Superior temporal gyrus (tissue), 1 donor: ENCODE data around the gene ZMIZ1.

Experiments used
- DNase-seq: peaks from one replicate; pipeline ENCODE4 v3.0.0-alpha.2; 2016; ENCODE audit errors: extremely low spot score

Gene ZMIZ1

DNA sequence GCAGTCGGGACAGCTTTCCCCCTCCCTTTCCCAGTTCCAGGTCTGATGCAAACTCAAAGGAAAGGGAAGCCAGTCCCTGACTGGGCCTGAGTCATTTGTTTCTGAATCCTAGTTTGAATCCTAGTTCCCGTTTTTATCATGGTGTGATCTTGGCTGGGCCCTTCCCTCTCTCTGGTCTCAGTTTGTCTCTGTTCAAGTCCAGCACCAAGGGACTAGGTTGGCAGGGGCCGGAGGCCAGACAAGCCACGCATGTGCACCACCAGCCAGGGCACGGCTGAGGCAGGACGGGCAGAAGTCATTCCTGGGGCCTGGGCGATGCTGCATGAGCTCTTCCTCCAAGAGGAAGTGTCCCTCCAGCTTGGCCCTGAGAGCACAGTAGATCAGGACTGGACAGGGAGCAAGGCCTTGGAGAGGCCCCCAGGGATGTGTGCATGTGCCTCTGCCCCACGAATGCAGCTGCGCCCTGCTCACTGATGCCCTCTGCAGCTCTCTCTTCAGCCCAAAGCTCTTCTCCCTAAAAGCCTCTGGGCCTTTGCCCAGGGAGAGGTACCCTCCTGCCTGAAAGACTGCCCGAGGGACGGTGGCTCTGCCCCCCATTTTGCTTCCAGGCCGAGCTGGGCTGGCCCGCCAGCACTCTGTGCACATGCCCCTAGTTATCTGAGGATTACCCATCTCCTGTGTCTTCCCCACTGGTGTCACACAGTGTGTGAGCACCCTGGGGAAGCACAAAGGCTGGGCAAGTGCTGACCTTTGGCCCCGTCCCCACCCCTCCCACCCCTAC, 86.7 kb downstream of the ZMIZ1 start:
- DNase-seq, result no peak

DNA sequence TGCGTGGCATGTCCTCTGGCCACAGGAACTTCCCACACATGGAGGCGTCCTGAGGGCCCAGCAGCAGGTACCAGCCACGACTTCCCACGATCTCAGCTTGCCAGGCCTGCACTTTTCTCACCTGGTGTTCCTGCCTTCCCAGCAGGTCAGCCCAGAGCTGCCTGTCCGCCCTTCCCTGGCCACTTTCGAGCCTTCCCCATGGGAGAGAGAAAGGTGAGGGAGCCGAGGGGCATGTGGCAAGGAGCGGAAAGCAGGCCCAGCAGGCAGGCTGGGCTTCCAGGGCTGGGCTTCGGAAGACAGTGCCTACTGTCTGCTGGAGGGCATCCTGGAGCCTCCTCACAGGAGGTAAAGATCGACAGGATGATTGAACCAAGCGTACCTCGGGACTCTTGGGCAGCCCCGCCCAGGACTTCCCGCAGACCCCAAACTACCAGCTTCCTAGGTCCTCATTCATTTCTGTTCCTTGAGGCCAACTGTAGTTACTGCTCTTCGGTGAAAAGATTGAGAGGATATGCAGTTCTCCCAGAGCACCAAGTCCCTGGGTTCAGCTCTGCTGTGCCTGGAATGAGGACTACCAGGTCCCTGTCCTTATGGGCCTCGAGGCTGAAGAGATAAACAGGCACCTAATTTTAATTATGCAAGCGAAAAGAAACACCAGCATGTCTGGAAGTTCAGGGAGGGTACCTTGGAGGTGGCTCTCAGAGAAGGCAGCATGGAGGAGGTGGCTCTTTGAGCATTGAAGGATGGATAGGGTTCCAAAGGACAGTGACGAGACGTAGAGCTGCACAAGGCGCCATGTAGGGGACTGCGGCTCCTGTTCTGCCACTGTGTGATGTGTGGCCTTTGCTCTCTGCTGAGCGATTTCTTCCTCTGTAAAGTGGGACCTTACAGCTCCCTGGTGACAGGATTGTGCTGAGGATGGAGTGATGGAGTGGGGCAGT, 87.8 kb downstream of the ZMIZ1 start:
- DNase-seq, result no peak

DNA sequence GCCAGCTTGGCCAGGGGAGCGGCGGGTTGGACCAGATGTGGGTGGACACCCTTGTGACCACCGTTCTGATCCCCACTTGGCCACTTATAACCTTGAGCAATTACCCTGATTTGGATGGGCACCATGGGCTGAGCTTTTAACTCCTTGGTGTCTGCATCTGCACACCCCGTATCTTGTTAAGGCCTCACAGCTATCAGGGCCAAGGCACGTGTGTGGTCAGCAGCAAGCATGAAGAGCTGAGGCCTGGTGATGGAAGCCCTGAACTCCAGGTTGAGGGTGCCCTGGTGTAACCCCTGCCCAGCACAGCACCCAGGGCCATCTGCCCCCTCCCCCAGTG, 89.2 kb downstream of the ZMIZ1 start:
- DNase-seq, result no peak

DNA sequence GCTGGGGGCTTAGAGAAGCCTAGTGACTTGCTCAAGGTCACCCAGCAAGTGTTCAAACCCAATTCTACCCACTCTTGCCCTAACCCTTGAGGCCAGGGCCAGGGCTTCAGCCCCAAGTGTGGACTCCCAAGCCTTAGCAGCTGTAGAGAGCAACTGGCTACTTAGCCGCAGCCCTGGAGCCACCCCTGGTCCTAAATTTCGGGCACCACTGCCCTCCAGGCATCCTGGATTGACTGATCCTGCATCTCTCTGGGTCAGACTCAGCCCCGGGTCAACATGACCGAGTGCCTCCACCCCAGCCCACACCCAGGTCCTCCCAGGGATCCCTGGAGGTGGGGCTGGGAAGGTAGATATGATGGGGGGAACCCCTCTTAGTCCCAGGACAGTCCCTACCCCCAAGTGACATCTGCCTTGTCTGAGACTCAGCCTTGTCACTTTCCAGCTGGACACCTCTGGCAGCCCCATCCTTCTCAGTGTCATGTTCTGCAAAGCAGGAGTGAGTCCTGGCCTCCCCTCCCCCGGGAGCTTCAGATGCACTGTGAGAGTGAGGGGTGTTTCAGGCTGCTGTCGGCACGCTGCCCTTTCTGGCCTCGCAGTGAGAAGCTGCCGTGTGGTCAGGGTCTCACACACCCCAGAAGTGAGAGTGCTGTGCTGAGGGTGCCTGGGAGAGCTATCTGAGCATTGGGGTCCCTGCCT, 89.8 kb downstream of the ZMIZ1 start:
- DNase-seq, result no peak

DNA sequence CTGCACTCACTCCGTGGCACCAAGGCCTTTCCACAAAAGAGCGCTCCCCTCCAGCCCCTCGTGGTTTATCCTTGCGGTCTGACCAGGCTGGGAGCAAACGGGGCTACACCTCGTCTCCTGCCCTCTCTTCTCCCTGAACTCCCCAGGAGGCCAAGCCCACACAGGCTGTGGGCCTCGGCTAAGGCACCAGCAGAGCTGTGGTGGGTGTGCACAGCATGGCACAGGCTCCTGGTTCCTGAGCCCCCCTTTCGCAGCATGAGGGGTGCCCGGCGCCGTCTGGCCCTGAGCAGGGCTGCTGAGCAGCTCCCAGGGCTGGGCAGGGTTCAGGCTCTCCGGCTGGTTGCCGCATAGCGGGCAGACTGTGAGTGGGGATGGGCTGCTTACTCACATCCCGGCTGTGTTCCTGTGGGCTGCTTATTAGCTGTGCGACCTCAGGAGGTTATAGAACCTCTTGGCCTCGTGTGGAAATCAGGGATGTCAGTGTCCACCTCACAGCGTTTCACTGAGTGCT, 90.4 kb downstream of the ZMIZ1 start:
- DNase-seq, result no peak

DNA sequence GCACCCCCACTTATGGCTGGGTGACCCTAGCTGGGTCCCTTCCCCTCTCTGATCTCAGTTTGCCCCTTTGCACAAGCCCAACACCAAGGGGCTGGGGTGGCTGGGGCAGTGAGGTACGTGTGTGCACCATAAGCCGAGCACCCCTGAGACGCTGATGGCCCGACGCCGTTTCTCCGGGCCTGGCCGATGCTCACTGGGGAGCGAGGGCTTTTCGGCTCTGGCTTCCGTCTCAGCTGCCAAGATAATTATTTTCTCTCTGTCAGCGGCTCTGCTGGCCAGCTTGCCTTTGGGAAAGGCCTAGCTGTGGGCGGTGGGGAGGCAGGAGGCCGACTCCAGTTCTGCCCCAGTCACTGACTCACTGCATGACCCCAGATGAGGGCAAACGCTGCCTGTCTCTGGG, 91.0 kb downstream of the ZMIZ1 start:
- no peak for DNase-seq

DNA sequence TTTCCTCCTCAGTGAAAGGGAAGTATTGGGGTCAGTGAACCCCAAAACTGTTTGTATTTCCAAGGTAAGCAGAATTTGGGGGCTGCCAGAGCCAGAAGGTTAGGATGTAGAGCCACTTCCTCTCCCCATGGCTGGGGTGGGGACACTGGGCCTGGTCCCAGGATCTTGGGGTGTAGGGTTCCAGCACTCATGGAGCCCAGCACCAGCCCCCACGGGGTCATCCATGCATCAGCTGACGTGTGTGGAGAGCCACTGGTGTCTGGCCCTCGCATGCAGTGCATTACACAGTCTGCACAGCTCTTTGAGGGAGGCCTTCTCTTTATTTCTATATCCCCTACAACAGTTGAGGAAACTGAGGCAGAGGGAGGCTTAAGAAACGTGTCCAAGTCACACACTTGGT, 91.4 kb downstream of the ZMIZ1 start:
- DNase-seq, result no peak

DNA sequence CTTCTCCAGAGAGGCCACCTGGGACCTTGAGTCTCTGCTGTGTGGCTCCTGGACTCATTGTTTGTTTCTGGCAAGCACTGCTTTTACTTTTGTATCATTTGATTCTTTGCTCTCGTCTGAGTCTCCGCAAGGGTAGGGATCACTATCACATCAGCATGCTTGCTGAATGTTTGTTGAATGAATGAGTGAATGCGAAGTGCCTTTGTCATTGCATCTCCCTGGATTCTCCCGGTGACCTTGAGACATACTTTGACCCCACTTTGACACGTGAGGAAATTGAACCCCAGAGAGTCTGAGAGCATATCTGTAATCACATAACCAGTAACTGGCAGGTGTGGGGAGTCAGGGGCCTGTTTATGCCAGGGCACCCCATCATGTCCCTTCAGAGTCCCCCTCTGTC, 92.8 kb downstream of the ZMIZ1 start:
- no peak for DNase-seq

DNA sequence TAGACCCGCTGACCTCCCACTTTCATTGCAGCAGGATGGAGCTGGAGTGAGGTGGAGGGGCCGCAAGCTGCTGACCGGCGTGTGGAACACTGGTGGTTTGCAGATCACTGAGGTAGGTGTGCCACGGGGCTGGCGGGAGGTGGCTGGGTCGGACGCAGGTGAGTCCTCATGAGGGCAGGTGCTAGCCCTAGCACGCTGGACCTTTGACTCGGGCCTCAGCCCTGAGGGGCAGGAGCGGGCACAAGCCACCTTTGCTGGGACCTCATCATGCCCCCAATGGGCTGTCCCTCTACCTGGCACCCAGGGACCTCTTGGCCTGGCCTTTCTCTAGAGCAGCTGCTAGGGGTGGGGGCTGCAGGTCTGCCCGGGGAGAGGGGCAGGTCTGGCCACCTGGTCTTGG, 93.3 kb downstream of the ZMIZ1 start:
- no peak for DNase-seq

DNA sequence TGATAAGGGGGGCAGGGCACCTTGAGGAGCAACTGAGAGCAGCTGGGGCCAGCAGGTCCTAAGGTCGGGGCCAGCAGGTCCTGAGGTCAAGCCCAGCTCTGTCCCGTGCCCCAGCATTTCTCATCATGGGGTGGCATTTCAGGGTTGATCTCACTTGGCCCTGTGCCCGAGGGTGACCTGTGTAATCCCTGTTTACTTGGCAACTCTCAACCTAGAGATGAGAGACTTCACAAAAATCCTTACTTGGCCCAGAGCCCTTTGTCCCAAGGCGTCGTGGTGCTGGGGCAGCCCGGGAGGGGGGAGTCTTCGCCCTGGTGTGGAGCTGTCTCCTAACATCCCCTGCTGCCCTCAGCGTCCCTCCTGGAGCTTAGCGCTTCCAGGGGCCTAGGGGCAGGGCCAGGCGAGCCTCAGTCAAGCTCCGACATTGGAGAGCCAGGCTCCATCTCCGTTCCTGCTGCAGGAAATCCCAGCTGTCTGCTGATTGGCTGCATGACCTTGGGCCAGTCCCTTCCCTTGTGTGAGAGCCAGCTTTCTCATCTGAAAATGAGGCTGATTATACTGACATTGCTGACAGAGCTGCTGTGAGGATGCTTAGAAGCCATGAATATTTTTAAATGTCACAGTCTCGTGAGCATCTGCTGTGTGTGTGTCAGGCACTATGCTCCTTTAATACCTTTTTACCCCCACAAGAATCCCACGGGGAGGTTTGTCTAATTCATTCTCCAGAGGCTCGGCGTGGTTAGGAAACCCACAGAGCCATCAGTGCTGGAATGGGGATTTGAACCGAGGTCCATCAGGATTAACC, 94.3 kb downstream of the ZMIZ1 start:
- no peak for DNase-seq

DNA sequence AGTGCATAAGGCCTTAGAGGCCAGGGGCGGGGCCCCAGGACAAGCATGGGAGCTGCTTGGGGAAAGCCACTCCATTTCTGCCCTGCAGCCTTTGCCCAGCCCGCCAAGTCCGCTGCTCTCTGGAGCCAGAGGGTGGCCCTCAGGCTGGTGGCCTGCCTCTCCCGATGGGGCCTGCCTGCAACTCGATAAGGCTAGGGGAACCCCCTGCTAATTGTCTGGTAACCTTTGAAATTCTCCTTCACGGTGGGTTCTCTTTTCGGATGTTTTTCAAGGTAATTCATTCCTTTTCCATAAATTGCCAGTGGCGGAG, 94.9 kb downstream of the ZMIZ1 start:
- DNase-seq, result no peak

DNA sequence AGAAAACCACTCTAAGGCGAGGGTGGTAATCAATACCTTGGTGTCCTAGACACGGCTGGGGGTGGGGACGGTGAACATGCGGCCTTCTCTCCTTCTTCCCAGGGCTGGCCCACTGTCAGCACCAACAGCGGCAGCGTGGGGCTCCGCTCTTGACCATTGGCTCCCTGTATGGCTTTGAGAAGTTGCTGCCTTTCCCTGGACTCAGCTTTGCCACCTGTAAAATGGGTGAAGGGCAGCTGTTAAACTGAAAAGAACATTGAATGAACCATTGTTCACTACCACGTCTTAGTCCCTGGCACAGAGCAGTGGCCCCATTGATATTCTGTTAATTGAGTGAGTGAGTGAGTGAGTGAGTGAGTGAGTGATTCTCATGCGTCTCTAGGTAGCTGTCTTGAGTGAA, 95.3 kb downstream of the ZMIZ1 start:
- no peak for DNase-seq

DNA sequence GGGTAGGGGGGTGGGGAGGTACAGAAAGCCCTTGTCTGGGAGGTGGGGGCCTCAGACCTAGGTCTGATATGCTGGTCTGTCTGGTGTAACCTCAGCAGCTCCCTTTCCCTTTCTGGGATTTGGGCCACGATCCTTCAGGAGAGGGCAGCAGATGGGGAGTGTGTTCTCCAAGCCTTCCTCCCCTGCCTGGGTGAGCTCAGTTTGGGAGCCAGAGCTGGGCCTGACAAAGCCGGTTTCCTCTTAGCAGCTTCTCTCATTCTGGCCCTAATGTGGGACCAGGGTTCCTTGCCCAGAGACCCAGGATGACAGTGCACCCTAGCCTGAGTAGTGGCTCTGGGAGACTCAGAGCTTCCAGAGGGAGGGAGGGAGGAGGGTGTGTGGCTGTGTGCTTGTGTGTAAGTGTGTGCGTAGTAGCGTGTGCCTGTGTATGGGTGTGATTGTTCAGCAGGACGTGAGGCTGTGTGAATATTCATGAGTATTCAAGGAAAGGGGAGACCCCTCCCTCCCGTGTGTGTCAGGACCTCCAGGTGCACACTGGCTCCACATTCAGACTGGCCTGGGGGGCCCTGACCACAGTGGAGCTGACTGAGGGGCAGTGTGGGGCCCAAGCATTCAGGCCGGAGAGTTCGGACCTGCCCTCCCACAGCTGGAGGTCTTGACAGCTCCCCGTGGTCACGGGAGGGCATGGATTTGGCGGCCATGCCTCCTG, 96.5 kb downstream of the ZMIZ1 start:
- no peak for DNase-seq

DNA sequence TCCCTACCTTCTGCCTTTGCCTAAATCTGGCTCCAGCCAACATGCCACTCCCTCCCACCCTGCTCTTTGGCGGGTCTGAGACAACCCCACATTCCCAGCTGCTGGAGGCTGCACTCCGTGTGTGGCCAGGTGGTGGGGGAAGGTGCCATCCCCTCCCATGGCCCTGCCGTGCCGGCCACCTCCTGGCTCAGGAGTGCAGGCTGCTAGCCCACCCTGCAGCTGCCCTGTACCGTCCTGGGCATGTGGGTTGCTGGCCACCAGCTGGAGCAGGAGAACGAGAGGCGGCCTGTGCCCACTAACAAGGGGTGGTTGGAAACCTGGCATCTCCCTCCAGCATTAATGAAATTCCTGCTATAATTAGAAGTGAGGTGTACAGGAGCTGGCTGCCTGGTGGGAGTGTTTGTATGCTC, 97.6 kb downstream of the ZMIZ1 start:
- no peak for DNase-seq

DNA sequence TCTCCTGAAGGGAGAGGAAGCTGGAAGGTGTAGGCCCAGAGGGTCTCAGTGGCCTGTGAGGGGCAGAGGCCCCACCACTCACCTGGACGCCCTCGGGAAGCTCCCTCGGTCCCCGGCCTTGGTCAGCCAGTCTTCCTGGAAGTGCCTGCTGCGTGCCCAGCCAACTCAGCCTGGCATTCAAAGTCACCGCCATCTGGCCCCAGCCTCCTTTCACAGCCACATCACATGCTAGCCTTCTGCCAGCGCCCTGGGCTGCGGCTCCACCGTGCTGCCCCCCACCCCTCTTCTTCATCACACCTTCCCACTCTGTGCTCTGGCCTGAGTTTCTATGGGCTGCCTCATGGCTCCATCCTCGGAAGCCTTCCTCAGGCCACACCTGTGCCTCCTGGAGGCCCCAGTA, 98.0 kb downstream of the ZMIZ1 start:
- no peak for DNase-seq

DNA sequence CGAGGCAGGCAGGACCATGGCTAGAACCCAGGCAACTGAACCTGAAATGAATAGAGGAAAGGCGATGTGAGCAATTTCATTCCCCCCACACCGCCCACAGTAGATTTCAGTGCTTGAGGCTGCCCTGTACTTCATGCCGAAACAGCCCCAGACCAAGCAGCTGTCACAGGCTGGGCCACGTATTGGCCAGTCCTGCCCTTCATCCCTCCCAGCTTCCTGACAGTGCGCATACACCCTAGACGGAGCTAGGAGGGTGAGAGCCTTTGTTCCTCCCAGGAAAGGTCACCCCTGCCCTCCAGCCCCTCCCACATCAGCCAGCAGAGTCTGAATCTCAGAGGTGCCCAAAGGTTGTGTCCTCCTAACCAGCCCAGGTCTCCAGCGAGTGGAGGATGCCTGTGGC, 98.8 kb downstream of the ZMIZ1 start:
- DNase-seq, result no peak

DNA sequence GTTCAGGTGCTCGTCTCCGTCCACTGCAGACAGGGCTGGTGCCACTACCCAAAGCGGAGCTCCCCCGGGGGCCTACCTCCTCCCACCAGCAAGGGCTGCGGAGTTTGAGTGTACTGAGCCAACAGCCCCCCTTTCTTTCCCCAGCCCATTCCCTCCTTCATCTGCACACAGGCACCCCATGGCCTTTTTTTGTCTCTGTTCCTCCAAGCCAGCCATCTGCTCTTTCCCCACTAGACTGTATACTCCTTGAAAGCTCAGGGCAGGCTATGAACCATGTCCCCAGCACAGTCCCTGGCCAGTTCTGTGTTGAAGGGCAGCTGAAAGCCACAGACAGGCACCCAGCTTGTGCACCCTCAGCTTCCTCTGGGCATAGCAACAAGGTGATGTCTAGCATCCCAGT, 99.4 kb downstream of the ZMIZ1 start:
- no peak for DNase-seq

DNA sequence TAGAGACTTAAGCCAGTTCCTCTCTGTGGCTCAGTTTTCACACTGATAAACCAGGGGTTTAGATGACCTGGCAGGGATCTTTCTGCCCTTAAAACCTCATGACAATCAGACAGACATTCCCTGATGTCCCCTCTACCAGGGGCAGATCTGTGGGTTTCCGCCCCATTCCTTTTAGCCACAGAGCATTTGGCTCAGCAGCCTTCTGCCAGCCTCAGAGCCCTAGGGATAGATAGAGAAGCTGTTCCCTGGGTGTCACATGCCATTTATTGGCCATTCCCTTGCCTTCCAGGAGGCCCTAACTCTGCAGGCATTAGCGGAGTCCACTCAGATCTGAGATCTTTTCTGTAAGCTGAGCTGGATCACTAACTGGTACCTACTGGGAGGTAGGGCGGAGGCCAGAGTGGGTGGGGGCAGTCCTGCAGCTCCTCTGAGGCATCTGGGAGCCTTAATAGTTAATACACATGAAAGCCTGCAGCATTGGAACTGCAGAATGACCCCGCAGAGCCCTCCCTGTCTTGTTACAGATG, 101.5 kb downstream of the ZMIZ1 start:
- DNase-seq, result no peak

DNA sequence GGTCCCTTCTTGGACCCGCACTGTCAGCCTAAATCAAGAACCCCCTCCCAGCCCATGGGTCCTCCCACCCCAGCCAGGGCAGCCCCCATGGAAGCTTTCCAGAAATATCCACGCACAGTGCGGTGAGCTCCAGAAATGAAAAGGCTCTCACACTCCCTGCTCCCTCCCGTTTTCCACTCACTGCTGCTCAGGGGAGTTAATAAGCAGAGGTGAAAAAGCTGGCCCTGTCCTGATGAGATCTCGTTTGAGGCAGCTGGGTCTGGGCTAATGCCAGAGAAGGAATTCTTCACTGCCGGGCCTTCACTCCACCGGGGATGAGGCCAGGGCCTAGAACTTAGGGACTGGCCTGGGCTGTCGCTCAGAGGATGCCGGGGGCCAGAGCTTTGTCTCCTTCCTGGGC, 102.2 kb downstream of the ZMIZ1 start:
- no peak for DNase-seq

DNA sequence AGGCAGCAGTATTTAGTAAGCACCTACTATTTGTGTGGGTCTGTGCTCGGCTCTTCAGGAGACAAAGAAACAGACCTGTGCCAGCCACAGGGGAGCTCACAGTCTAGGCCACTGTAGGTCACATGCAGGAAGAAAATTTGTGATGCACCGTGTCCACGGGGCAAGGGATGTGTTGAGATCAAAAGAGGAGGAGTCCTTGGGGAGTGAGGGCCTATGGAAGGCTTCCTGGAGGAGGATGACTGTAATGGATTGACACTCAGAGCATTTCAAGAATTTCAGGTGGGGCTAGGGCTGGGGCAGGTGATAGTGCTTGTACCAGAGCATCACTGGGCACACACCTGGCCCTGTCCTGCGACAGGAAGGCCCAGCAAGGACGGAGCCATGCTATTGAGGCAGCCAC, 102.7 kb downstream of the ZMIZ1 start:
- DNase-seq, result no peak

DNA sequence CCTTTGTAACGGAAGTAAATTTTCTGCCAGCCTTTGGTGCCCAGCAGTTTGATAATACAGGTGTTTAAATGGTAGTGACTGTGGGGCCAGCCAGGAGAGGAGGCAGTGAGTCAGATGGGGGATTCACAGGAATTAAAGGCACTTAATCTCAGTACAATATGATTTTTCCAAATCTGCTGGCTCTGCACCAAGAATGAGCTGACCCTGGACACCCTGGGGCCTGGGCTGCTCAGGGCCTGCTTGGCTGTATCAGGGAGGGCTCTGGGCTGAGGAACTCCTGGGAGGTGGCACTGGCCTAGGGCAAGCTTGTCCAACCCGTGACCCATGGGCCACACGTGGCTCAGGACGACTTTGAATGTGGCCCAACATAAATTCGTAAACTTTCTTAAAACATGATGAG, 104.1 kb downstream of the ZMIZ1 start:
- no peak for DNase-seq
